ENCODE results near the gene LRRFIP2. TPM values are rescaled to one million over a fixed set of nuclear protein-coding genes. Genes with fewer than 3 reads are reported as not detected.
"Not testable (repeated sequence)": the region's sequence is repeated elsewhere in the genome, so short reads cannot be mapped to it uniquely, and the experiment has no call there.

Gene LRRFIP2
- total RNA-seq, 1 donor from 2014 or later, result 28.6 TPM

DNA sequence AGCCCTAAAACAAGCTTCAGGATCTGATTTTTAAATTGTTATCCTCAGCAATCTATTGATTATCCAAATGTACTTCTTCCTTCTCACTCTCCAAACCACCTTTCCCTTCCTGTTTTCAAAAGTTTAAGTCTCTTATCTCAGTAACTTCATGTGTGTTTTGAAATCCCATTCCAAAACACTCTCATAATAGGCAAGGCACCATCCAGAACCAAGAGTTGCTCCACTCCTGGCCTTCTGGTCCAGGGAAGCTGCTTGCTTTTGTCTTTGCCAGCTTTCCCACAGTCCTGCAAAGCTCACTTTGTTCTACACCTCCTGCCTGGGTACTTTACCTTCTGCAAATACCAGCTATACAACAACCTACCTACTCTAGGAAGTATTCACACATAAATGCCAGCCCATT, 117.6 kb downstream of the LRRFIP2 start:
- no peak for DNase-seq (ENCODE audit: low spot score)
- no peaks in the 10 kb centered on the region for H3K9me3 Mint-ChIP-seq
- H3K27ac Mint-ChIP-seq, result no peak overlapping the region
- no peak overlapping the region for H3K4me3 Mint-ChIP-seq
- intact Hi-C loops (cut with micrococcal nuclease), result no loop called here
- peaks cover 21% of the 10 kb centered on the region for H3K36me3 Mint-ChIP-seq (ENCODE audit: low read depth)
- peaks cover 10% of the 10 kb centered on the region for H3K4me1 Mint-ChIP-seq (ENCODE audit: low read depth)
- no peaks in the 10 kb centered on the region for H3K27me3 Mint-ChIP-seq (ENCODE audit: insufficient read depth)

DNA sequence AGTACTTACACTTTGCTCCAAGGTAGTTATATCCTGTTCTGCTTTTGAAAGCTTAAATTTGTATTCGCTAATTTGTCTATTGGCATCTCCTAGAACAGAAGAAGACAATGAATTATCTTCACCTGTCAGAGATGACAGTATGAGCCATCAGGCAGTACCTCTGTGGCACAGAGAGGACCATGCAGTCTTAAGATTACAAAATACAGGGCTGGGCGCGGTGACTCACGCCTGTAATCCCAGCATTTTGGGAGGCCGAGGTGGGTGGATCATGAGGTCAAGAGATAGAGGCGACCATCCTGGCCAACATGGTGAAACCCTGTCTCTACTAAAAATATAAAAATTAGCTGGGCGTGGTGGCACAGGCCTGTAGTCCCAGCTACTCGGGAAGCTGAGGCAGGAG, 119.3 kb downstream of the LRRFIP2 start:
- H3K27ac Mint-ChIP-seq, result peak overlapping the region; percentile 31
- peaks cover 23% of the 10 kb centered on the region for H3K36me3 Mint-ChIP-seq (ENCODE audit: low read depth)
- intact Hi-C loops (cut with micrococcal nuclease), result loop anchor here (2.0 kb wide), 1 partner anchor 60 kb away; no protein-coding TSS in a partner anchor
- H3K27me3 Mint-ChIP-seq (ENCODE audit: insufficient read depth); DNase-seq (ENCODE audit: low spot score); H3K4me3 Mint-ChIP-seq; H3K4me1 Mint-ChIP-seq (ENCODE audit: low read depth); H3K9me3 Mint-ChIP-seq: not testable (repeated sequence)

DNA sequence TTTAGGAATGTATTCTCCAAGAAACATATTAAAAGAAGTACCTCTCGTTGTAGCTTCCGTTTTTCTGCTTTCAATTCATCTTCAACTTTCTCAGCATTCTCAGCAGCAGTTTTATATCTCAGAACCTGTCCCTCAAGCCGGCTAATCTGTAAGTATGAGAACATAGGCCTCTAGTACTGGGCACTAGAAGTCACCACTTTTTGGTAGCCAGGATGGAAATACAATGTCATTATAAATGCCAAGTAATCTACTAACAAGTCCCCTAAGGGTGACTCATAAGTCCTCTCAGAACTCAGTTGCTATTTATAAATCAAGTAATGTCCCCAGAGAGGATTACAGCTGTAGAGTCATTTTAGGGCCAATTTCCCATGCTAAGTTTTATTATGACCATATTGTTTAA, 120.0 kb downstream of the LRRFIP2 start:
- Mint-ChIP-seq H3K4me1 (ENCODE audit: low read depth) (peaks cover 10% of the 10 kb centered on the region), H3K27ac (peak overlapping the region; percentile 81), H3K27me3 (ENCODE audit: insufficient read depth) (no peaks in the 10 kb centered on the region), H3K9me3 (no peaks in the 10 kb centered on the region), H3K4me3 (no peak overlapping the region), H3K36me3 (ENCODE audit: low read depth) (peaks cover 24% of the 10 kb centered on the region)
- no peak for DNase-seq (ENCODE audit: low spot score)
- intact Hi-C loops (cut with micrococcal nuclease), result loop anchor here (1.0 to 2.0 kb wide), 3 partner anchors 60 to 159 kb away; partner anchors contain the start of gene LRRFIP2

DNA sequence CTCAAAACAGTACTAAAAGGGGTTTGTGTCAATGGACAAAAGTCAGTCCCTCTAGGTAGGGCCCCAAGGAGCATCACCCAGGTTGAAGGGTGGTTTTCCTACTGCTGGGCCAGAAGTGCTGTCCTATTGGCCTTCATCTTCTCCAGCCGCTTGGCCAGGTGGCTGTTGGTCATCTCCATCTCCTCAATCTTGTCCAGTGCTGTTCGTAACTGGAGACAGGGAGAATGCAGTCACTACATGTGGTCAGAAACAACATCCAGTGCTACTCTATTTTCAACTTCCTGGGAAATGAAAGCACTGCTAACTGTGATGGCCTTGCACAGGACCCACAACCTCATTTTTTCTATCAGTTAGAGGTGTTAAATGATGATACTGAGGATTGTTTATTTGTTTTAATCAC, 120.6 kb downstream of the LRRFIP2 start:
- H3K9me3 Mint-ChIP-seq, result no peaks in the 10 kb centered on the region
- no peak for DNase-seq (ENCODE audit: low spot score)
- H3K36me3 Mint-ChIP-seq (ENCODE audit: low read depth), result peaks cover 29% of the 10 kb centered on the region
- peaks cover 10% of the 10 kb centered on the region for H3K4me1 Mint-ChIP-seq (ENCODE audit: low read depth)
- intact Hi-C loops (cut with micrococcal nuclease), result loop anchor here (1.0 to 2.0 kb wide), 3 partner anchors 61 to 160 kb away; partner anchors contain the start of gene LRRFIP2
- no peak overlapping the region for H3K4me3 Mint-ChIP-seq
- no peaks in the 10 kb centered on the region for H3K27me3 Mint-ChIP-seq (ENCODE audit: insufficient read depth)
- no peak overlapping the region for H3K27ac Mint-ChIP-seq

DNA sequence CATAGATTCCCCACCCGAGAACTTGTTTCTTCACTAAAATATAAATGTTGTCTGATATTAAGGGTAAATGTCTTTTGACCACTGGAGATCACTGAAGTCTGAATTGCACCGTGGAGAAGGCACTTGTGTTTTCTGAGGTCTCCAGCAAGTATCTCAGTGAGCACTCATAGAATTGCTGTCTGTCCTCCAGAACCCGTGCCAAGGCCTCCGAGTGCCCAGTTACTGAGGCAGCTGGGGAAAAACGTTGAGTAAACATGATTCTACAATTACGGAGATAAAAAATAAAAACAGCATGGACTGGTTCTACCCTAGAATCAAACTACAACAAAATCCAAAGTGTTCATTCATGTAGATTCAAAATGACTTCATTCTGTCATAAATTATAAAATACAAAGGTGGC, 121.0 kb downstream of the LRRFIP2 start:
- H3K9me3 Mint-ChIP-seq, result no peaks in the 10 kb centered on the region
- H3K4me3 Mint-ChIP-seq, result no peak overlapping the region
- no peaks in the 10 kb centered on the region for H3K27me3 Mint-ChIP-seq (ENCODE audit: insufficient read depth)
- H3K4me1 Mint-ChIP-seq (ENCODE audit: low read depth), result peaks cover 10% of the 10 kb centered on the region
- peaks cover 33% of the 10 kb centered on the region for H3K36me3 Mint-ChIP-seq (ENCODE audit: low read depth)
- no peak for DNase-seq (ENCODE audit: low spot score)
- H3K27ac Mint-ChIP-seq, result peak overlapping the region; percentile 7
- intact Hi-C loops (cut with micrococcal nuclease), result no loop called here

DNA sequence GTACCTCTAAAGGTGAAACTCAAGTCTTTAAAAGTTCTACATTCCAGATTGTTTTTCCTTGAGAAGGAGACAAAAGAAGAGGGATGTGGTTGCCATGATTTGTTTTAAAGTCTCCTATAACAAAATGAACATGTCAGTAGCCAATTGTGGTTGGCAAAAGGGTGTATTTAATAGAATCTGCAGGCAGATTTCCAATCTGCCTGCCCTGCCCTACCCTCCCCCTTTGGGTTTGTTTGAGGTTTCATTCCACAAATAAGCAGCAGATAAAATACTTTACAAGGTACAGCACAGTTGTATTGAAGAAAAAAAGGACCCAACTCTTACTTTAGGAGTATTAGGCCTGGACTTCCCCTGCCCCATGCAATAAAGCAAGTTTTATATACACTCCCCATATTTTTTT, 121.5 kb downstream of the LRRFIP2 start:
- no peak overlapping the region for H3K4me3 Mint-ChIP-seq
- H3K27ac Mint-ChIP-seq, result no peak overlapping the region
- peaks cover 10% of the 10 kb centered on the region for H3K4me1 Mint-ChIP-seq (ENCODE audit: low read depth)
- no peaks in the 10 kb centered on the region for H3K9me3 Mint-ChIP-seq
- DNase-seq (ENCODE audit: low spot score), result no peak
- H3K36me3 Mint-ChIP-seq (ENCODE audit: low read depth), result peaks cover 38% of the 10 kb centered on the region
- H3K27me3 Mint-ChIP-seq (ENCODE audit: insufficient read depth), result no peaks in the 10 kb centered on the region
- intact Hi-C loops (cut with micrococcal nuclease), result no loop called here

DNA sequence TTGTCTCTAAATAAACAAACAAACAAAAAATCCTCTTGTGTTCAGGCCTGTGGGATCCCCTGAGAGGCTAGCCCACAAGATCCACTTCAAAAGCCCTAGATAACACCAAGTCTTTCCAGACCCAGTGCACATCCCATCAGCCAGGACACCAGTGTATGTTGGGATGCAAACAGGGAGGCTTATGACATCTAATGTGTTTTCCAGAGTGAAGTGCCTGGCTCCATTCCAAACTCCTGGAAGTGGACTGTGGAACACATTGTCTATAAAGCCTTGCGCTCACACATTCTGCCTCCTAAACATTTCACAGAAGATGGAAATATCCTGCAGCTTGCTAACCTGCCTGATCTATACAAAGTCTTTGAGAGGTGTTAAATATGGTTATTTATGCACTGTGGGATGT, 124.1 kb downstream of the LRRFIP2 start:
- intact Hi-C loops (cut with micrococcal nuclease), result no loop called here

DNA sequence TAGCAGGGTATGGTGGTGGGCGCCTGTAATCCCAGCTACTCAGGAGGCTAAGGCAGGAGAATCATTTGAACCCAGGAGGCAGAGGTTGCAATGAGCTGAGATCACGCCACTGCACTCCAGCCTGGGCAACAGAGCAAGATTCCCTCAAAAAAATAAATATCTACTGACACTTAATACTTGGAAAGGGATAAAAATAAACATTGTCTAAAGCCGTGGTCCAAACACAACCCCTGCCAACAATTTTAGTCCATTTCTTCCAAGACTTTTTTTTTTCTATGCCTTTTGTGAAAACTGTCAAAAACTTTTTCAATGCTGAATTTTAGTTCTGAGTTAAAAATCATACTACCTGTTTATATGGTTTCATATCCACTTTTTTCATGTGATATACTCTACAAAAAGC, 131.7 kb downstream of the LRRFIP2 start:
- H3K9me3 Mint-ChIP-seq; H3K27me3 Mint-ChIP-seq (ENCODE audit: insufficient read depth); H3K4me3 Mint-ChIP-seq; DNase-seq (ENCODE audit: low spot score); intact Hi-C loops (cut with micrococcal nuclease); H3K27ac Mint-ChIP-seq; H3K4me1 Mint-ChIP-seq (ENCODE audit: low read depth): not testable (repeated sequence)
- peaks cover 41% of the 10 kb centered on the region for H3K36me3 Mint-ChIP-seq (ENCODE audit: low read depth)

More for the DNA sequence above, 124.1 kb downstream of the LRRFIP2 start:
- Mint-ChIP-seq H3K27ac (no peak overlapping the region), H3K9me3 (no peaks in the 10 kb centered on the region), H3K4me3 (no peak overlapping the region), H3K27me3 (ENCODE audit: insufficient read depth) (no peaks in the 10 kb centered on the region), H3K36me3 (ENCODE audit: low read depth) (peaks cover 45% of the 10 kb centered on the region), H3K4me1 (ENCODE audit: low read depth) (peaks cover 10% of the 10 kb centered on the region)
- DNase-seq (ENCODE audit: low spot score), result no peak

DNA sequence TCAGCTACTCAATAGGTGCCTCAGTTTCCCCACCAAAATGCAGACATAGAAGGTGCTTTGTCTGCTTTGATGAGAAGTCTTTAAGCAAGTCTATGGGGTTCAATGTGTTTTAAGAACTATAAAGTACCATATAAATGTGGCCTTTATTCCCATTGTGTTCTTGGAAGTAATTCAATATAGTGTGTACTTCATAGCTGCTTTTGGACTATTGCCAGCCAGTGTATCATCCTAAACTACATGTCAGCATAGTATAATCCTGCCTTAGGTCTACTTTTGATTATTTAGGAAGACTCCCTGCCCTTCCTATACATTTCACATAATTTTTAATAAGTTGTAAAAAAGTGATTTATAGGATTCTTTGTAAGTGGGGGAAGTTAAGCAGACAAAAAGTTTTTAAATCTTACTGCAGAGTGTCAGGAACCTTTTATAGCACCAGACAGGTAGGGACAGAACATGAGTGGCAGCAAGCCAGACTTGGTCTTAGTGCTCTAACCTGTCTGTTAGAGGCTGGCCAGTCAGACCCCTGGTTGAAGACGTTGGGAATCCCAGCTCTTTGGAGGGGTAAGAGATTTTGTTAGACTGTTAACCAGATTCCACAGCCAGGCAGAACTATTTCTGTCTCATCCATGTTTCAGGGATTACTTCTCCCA, 132.7 kb downstream of the LRRFIP2 start:
- DNase-seq (ENCODE audit: low spot score), result no peak
- H3K4me3 Mint-ChIP-seq, result no peak overlapping the region
- H3K27me3 Mint-ChIP-seq (ENCODE audit: insufficient read depth), result no peaks in the 10 kb centered on the region
- H3K9me3 Mint-ChIP-seq, result no peaks in the 10 kb centered on the region
- no peak overlapping the region for H3K27ac Mint-ChIP-seq
- intact Hi-C loops (cut with micrococcal nuclease), result no loop called here
- peaks cover 48% of the 10 kb centered on the region for H3K36me3 Mint-ChIP-seq (ENCODE audit: low read depth)
- H3K4me1 Mint-ChIP-seq (ENCODE audit: low read depth), result no peaks in the 10 kb centered on the region

DNA sequence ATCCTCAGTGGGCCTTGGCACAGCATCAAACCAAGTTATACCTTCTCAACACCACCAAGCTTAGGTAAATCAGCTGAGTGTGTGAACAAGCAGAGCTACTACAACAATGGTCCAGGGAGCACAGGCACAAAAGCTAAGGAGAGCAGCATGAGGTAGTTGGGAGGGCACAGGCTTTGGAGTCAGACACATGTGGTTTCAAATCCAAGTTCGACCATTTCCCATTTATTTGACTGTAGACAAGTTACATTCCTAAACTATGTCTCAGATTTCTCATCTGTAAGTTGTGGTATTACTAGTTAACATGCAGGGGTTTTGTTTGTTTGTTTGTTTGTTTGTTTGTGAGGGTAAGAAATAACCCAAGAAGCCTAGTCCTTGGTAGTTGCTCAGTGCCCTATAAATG, 134.2 kb downstream of the LRRFIP2 start:
- Mint-ChIP-seq H3K4me3 (no peak overlapping the region), H3K27ac (no peak overlapping the region), H3K4me1 (ENCODE audit: low read depth) (no peaks in the 10 kb centered on the region), H3K9me3 (no peaks in the 10 kb centered on the region), H3K36me3 (ENCODE audit: low read depth) (peaks cover 54% of the 10 kb centered on the region), H3K27me3 (ENCODE audit: insufficient read depth) (no peaks in the 10 kb centered on the region)
- DNase-seq (ENCODE audit: low spot score), result no peak
- intact Hi-C loops (cut with micrococcal nuclease), result no loop called here

DNA sequence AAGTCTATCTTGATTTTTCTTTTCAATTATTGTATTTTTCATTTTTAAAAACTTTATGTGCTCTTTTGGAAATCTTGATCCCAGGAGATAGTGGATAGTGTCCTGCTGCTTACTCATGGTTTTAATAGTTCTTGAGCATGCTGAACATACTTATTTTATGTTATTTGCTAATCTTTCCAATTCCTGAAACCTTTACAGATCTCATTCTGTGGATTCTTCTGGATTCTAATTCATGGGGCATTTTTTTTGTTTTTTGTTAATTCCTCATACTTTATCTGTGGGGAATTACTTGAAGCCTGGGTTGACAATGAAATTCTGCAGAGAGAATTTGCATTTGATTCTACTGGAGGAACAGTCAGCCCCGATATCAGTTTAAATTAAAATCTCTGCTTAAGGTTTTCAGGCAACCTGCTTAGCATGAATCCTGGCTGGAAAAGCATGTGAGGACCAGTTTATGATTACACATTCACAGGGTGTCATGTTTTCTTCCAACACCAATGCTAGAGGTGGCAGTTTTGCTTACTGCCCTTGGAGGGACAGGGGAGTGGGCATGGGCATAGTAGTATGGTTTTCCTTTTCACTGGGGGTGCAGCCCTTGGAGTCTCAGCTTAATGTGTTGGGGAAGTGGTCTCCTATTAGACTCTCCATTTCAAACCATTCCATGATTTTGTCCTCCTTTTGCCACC, 135.1 kb downstream of the LRRFIP2 start:
- intact Hi-C loops (cut with micrococcal nuclease), result no loop called here
- no peak for DNase-seq (ENCODE audit: low spot score)
- no peaks in the 10 kb centered on the region for H3K9me3 Mint-ChIP-seq
- H3K27ac Mint-ChIP-seq, result no peak overlapping the region
- H3K27me3 Mint-ChIP-seq (ENCODE audit: insufficient read depth), result no peaks in the 10 kb centered on the region
- H3K36me3 Mint-ChIP-seq (ENCODE audit: low read depth), result peaks cover 55% of the 10 kb centered on the region
- no peaks in the 10 kb centered on the region for H3K4me1 Mint-ChIP-seq (ENCODE audit: low read depth)
- no peak overlapping the region for H3K4me3 Mint-ChIP-seq

DNA sequence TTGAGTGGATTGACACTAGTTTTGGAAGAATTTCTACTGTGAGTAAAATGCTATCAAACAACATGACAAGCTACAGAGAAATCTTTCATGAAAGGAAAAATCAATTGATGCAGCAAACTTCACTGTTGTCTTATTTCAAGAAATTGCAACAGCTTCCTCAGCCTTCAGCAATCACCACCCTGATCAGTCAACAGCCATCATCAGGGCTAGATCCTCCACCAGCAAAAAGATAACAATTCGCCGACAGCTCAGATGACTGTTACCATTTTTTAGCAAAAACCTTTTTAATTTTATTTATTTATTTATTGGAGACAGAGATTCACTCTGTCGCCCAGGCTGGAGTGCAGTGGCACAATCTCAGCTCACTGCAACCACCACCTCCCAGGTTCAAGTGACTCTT, 137.0 kb downstream of the LRRFIP2 start:
- no peaks in the 10 kb centered on the region for H3K9me3 Mint-ChIP-seq
- H3K27ac Mint-ChIP-seq, result no peak overlapping the region
- peaks cover 61% of the 10 kb centered on the region for H3K36me3 Mint-ChIP-seq (ENCODE audit: low read depth)
- no peaks in the 10 kb centered on the region for H3K4me1 Mint-ChIP-seq (ENCODE audit: low read depth)
- H3K4me3 Mint-ChIP-seq, result no peak overlapping the region
- intact Hi-C loops (cut with micrococcal nuclease), result no loop called here
- H3K27me3 Mint-ChIP-seq (ENCODE audit: insufficient read depth), result no peaks in the 10 kb centered on the region
- no peak for DNase-seq (ENCODE audit: low spot score)

DNA sequence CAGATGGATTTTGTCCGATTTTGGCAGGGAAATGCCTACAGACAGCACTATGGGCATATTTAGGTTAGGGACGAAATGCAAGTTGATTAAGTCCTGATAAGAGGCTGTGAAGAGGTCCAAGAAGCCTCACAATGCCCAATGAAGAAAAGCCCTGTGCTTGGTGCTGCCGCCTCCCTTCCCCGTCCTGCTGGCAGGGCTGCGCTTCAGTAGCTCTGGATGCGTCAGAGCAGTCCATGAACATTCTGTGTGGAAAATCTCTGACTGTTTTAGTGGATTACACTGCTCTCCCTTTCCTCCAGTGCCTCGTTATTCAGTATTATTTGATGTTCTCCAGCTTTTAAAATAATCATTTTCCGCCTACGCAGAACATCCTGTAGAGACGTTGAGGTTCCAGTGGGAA, 141.4 kb downstream of the LRRFIP2 start:
- Mint-ChIP-seq H3K4me3 (no peak overlapping the region), H3K4me1 (ENCODE audit: low read depth) (peaks cover 1% of the 10 kb centered on the region), H3K9me3 (no peaks in the 10 kb centered on the region), H3K27me3 (ENCODE audit: insufficient read depth) (no peaks in the 10 kb centered on the region), H3K27ac (no peak overlapping the region), H3K36me3 (ENCODE audit: low read depth) (peaks cover 54% of the 10 kb centered on the region)
- intact Hi-C loops (cut with micrococcal nuclease), result no loop called here
- no peak for DNase-seq (ENCODE audit: low spot score)

Data from activated T-helper 1 cell treated with anti-CD3 and anti-CD28 coated beads, Interleukin-12 subunit alpha, Interleukin-12 subunit beta, Interleukin-2, Interleukin-4 antibody, amounts not matched to agents 30 ng/mL and 10 ng/mL and 1 ng/mL, durations not matched to agents 14 hours and 24 hours and 36 hours (primary cell).